GM12878 (cell line): ENCODE data around the gene IFNL2. TPM values are rescaled to one million over a fixed set of nuclear protein-coding genes. Genes with fewer than 3 reads are reported as not detected.

Experiments
- CHD1 ChIP-seq: IDR thresholded peaks from 2 replicates; pipeline ENCODE4 v1.6.1; 2012; ENCODE audit warnings: low read depth, low read length, improper control_type of control experiment
- DPF2 ChIP-seq: fragments of 450-650 bp; IDR thresholded peaks from 2 replicates; pipeline ENCODE4 v1.6.1; 2017; ENCODE audit warnings: mild to moderate bottlenecking
- IRF5 ChIP-seq: fragments of 450-650 bp; IDR thresholded peaks from 2 replicates; pipeline ENCODE4 v1.6.1; 2017; ENCODE audit warnings: borderline replicate concordance
- ZBTB40 ChIP-seq: fragments of 450-650 bp; IDR thresholded peaks from 2 replicates; pipeline ENCODE4 v1.6.1; 2016; ENCODE audit warnings: mild to moderate bottlenecking, moderate library complexity, borderline replicate concordance
- ZNF274 ChIP-seq: IDR thresholded peaks from one replicate; pipeline ENCODE4 v1.8.0; 2011; ENCODE audit not compliant: insufficient read length, insufficient read depth
- polyA plus RNA-seq, 11 experiments: library from polyadenylated mRNA; depleted of rRNA in 4 of 11; unstranded in 6 of 11; stranded (reverse) in 5 of 11; fragments of >200 nt; fragmentation: Nextera tagmentation in 4 of 11; fragmentation: Illumina TruSeq in 1 of 11; extraction: Ambion mirVana in 4 of 11; extraction: Trizol in 1 of 11; gene quantifications; 1 replicate in 1 of 11; 2 replicates in 10 of 11; pipeline versions ENCODE4 v1.2.1 to v1.2.3, GENCODE V29; 2011 to 2016; ENCODE audit warnings: inconsistent platforms in 2 of 11, missing spikeins in 2 of 11, low read depth in 1 of 11
- total RNA-seq, 4 experiments: library from RNA; depleted of rRNA in 3 of 4; stranded (reverse); fragments of >200 nt in 3 of 4; fragmentation: Illumina TruSeq in 1 of 4; extraction: Trizol in 1 of 4; gene quantifications; 2 replicates each; pipeline versions ENCODE4 v1.2.1 to v1.2.3, GENCODE V29; 2013 to 2021

Gene IFNL2
- total and polyA plus RNA-seq, 10 of the 15 experiments (the other 5 are each of a cell fraction or from before 2014, with no cell fraction given) = 0.24 TPM; not detected in 9

GRCh38 chr19:39264306-39265290 is 3.6 kb upstream of the IFNL2 start (continued):
- TF ChIP-seq ZBTB40 (no peak), DPF2 (no peak), IRF5 (no peak), ZNF274 (no peak), CHD1 (no peak)
- TF ChIP-seq, all 136 proteins: peak for 0
